Endothelial cell of umbilical vein (primary cell): ENCODE results near the gene SEMA5A. TPM values are rescaled to one million over a fixed set of nuclear protein-coding genes. Genes with fewer than 3 reads are reported as not detected.

Experiments
- BruUV-seq: library from RNA; stranded (reverse); fragments of 400-500 nt; replicated peaks from 2 replicates; lab custom pipeline; 2021; lab: Mats Ljungman, UMichigan
- CTCF ChIA-PET: fragments of 300-600, 350-600 bp; sonication (Branson Sonifier 250); formaldehyde crosslinking; loops from one replicate; lab custom pipeline; 2021; ENCODE audit warnings: antibody characterized with exemption, inconsistent platforms; lab: Charles Lee
- POLR2A ChIA-PET: fragments of 300-600, 350-600 bp; sonication (Branson Sonifier 250); formaldehyde crosslinking; loops from one replicate; lab custom pipeline; 2021; ENCODE audit warnings: antibody characterized with exemption, inconsistent platforms; lab: Charles Lee
- DNase-seq: peaks from one replicate; pipeline ENCODE4 v3.0.0-alpha.2; 2011; ENCODE audit warnings: low read depth, low spot score
- FAIRE-seq: peaks from 2 replicates; lab custom pipeline; 2011; peaks lifted over from hg19 to GRCh38; lab: Jason Lieb, UNC
- H2AFZ ChIP-seq: 2 replicates; pipeline ENCODE4 v1.6.0; 2012; ENCODE audit warnings: low read depth, low read length, control low read depth, inconsistent platforms
- H3K27ac ChIP-seq: 2 replicates; pipeline ENCODE4 v1.5.1; 2011; ENCODE audit warnings: low read depth, mild to moderate bottlenecking, control low read depth, low read length, moderate library complexity; ENCODE audit not compliant: insufficient read depth
- H3K27me3 ChIP-seq, 2 experiments: 2 replicates each; pipeline versions ENCODE4 v1.6.0 to v1.6.1; 2011; ENCODE audit warnings: low read length in 2 of 2, mixed read lengths in 1 of 2; ENCODE audit not compliant: control insufficient read depth in 2 of 2, insufficient read depth in 2 of 2
- H3K36me3 ChIP-seq, 2 experiments: 2 replicates in 1 of 2; 3 replicates in 1 of 2; pipeline ENCODE4 v1.5.1; 2011; ENCODE audit warnings: low read length in 2 of 2, mild to moderate bottlenecking in 1 of 2, moderate library complexity in 1 of 2; ENCODE audit not compliant: control insufficient read depth in 2 of 2, insufficient read depth in 2 of 2; ENCODE audit errors: extremely low read depth in 1 of 2
- H3K4me1 ChIP-seq: 3 replicates; pipeline ENCODE4 v1.5.1; 2011; ENCODE audit warnings: mild to moderate bottlenecking, low read length; ENCODE audit not compliant: control insufficient read depth, insufficient read depth; ENCODE audit errors: extremely low read depth
- H3K4me2 ChIP-seq: 2 replicates; pipeline ENCODE4 v1.6.1; 2011; ENCODE audit warnings: low read length, control low read depth, mixed read lengths; ENCODE audit not compliant: insufficient read depth
- H3K4me3 ChIP-seq, 3 experiments: fragments of 200-600 bp in 1 of 3; sonication (generic), shearing (Covaris generic) in 1 of 3; replicated peaks in 1 of 3; 2 replicates each; pipeline ENCODE4 v1.5.1; 2011 to 2016; ENCODE audit warnings: control low read depth in 3 of 3, low read length in 3 of 3, mild to moderate bottlenecking in 2 of 3, inconsistent platforms in 1 of 3, low read depth in 1 of 3, moderate library complexity in 1 of 3; ENCODE audit not compliant: insufficient read depth in 1 of 3
- H3K79me2 ChIP-seq: 2 replicates; pipeline ENCODE4 v1.6.0; 2012; ENCODE audit warnings: low read length, inconsistent platforms; ENCODE audit not compliant: control insufficient read depth, insufficient read depth
- H3K9ac ChIP-seq: replicated peaks from 2 replicates; pipeline ENCODE3; 2011; ENCODE audit warnings: low read length, control low read depth; ENCODE audit not compliant: insufficient read depth; ENCODE audit errors: extremely low read depth
- H3K9me1 ChIP-seq: replicated peaks from 3 replicates; pipeline ENCODE4 v1.6.0; 2011; ENCODE audit warnings: mild to moderate bottlenecking, low read length; ENCODE audit not compliant: control insufficient read depth, insufficient read depth; ENCODE audit errors: extremely low read depth
- H3K9me3 ChIP-seq: replicated peaks from 2 replicates; pipeline ENCODE4 v1.5.1; 2012; ENCODE audit warnings: low read length, inconsistent platforms; ENCODE audit not compliant: control insufficient read depth, insufficient read depth
- H4K20me1 ChIP-seq: replicated peaks from 2 replicates; pipeline ENCODE3; 2011; ENCODE audit warnings: mild to moderate bottlenecking, low read length; ENCODE audit not compliant: control insufficient read depth, insufficient read depth; ENCODE audit errors: extremely low read depth
- CTCF ChIP-seq, 2 donors: IDR thresholded peaks; 1 replicate in 1 of 2; 2 replicates in 1 of 2; pipeline ENCODE4 v1.5.1; 2011; ENCODE audit warnings: low read length in 2 of 2, mild to moderate bottlenecking in 2 of 2, moderate library complexity in 2 of 2, control low read depth in 1 of 2, inconsistent platforms in 1 of 2, low read depth in 1 of 2; ENCODE audit not compliant: insufficient read depth in 1 of 2; ENCODE audit errors: extremely low read depth in 1 of 2
- EZH2 ChIP-seq: IDR thresholded peaks from 2 replicates; pipeline ENCODE4 v1.6.1; 2012; ENCODE audit warnings: borderline replicate concordance, low read depth, mild to moderate bottlenecking, moderate library complexity, low read length, inconsistent platforms; ENCODE audit not compliant: severe bottlenecking
- FOS ChIP-seq: IDR thresholded peaks from 2 replicates; pipeline ENCODE4 v1.6.1; 2011; ENCODE audit warnings: mild to moderate bottlenecking, low read length, moderate library complexity, borderline replicate concordance; ENCODE audit not compliant: insufficient read depth
- GATA2 ChIP-seq: IDR thresholded peaks from 2 replicates; pipeline ENCODE4 v1.7.0; 2011; ENCODE audit warnings: low read depth, mild to moderate bottlenecking, moderate library complexity, mixed read lengths, low read length; ENCODE audit not compliant: insufficient read length, insufficient read depth
- JUN ChIP-seq: IDR thresholded peaks from 2 replicates; pipeline ENCODE4 v1.6.1; 2011; ENCODE audit warnings: borderline replicate concordance, low read depth; ENCODE audit not compliant: insufficient read length, insufficient read depth
- MAX ChIP-seq: IDR thresholded peaks from 2 replicates; pipeline ENCODE4 v1.6.1; 2011; ENCODE audit not compliant: insufficient read depth, insufficient read length
- MYC ChIP-seq: IDR thresholded peaks from one replicate; pipeline ENCODE4 v1.6.1; 2011; ENCODE audit warnings: mild to moderate bottlenecking, low read depth, low read length
- POLR2A ChIP-seq: IDR thresholded peaks from 2 replicates; pipeline ENCODE4 v1.6.1; 2012; ENCODE audit warnings: low read depth, mild to moderate bottlenecking, control low read depth, low read length
- POLR2AphosphoS5 ChIP-seq: IDR thresholded peaks from 2 replicates; pipeline ENCODE4 v1.6.1; 2012; ENCODE audit warnings: low read depth, mild to moderate bottlenecking, control low read depth, low read length, moderate library complexity; ENCODE audit not compliant: insufficient read depth
- dilution Hi-C: fragments of 300-500 bp; cut with MboI; formaldehyde crosslinking; loops from one replicate; pipeline ENCODE4 v1.15.0; 2019; ENCODE audit warnings: low sequenced_read_pairs; ENCODE audit not compliant: extremely low pct_ligation_motif_present
- intact Hi-C: fragments of 100-400 bp; cut with micrococcal nuclease; formaldehyde crosslinking; loops from one replicate; pipeline ENCODE4 v1.10.0; 2022
- polyA plus RNA-seq, 4 experiments: library from polyadenylated mRNA; depleted of rRNA in 3 of 4; stranded (reverse) in 3 of 4; unstranded in 1 of 4; fragments of >200 nt; gene quantifications; 2 replicates each; pipeline versions ENCODE4 v1.2.1 to v1.2.3, GENCODE V29; 2011 to 2012; ENCODE audit warnings: missing spikeins in 1 of 4
- total RNA-seq: library from RNA; stranded (reverse); gene quantifications from 2 replicates; pipeline ENCODE4 v1.2.3, GENCODE V29; 2021

SEMA5A gene
- total and polyA plus RNA-seq, 2 donors (not counting 3 experiments of a cell fraction or from before 2014, with no cell fraction given): 0.04 to 0.06 TPM

- ChIA-PET POLR2A (no interaction called here), CTCF (no interaction called here)
- Histone ChIP-seq H3K36me3 (no peaks in the 10 kb centered on the region), H3K4me3 (no peak overlapping the region), H3K9me1 (no peaks in the 10 kb centered on the region), H3K9ac (no peak overlapping the region), H2AFZ (no peak overlapping the region), H3K27ac (no peak overlapping the region), H3K4me2 (no peak overlapping the region), H3K4me1 (no peaks in the 10 kb centered on the region), H4K20me1 (no peaks in the 10 kb centered on the region), H3K9me3 (no peaks in the 10 kb centered on the region), H3K27me3 (no peaks in the 10 kb centered on the region), H3K79me2 (no peaks in the 10 kb centered on the region)
- no peak for TF ChIP-seq GATA2
- no peak for TF ChIP-seq CTCF (IDR thresholded peaks at IDR 0.05; ENCODE audit: extremely low read depth in 1 of 2, insufficient read depth in 1 of 2, low read depth in 1 of 2, low read length in 2 of 2)
- no peak for TF ChIP-seq EZH2
- no peak for TF ChIP-seq JUN
- TF ChIP-seq FOS: no peak
- no peak for TF ChIP-seq MAX
- no peak for TF ChIP-seq POLR2AphosphoS5
- no peak for TF ChIP-seq POLR2A
- no peak for TF ChIP-seq MYC
- dilution Hi-C loops: no loop called here
- no TSS peak for BruUV-seq
- no peak for DNase-seq
- intact Hi-C loops: no loop called here
- no peak for FAIRE-seq
Observed at GRCh38 chr5:9523090-9523823, 22.6 kb downstream of the SEMA5A start.
